Measurements from ENCODE around the gene KIF23.

Gene KIF23

GRCh38 chr15:69491038-69491505 is 76.9 kb downstream of the KIF23 start:
- no peak for DNase-seq (ENCODE audit: low read depth in 2 of 2)

GRCh38 chr15:69493406-69493805 is 79.3 kb downstream of the KIF23 start:
- no peak for DNase-seq (ENCODE audit: low read depth in 2 of 2)

GRCh38 chr15:69496001-69496400 is 81.9 kb downstream of the KIF23 start:
- no peak for DNase-seq (ENCODE audit: low read depth in 2 of 2)

GRCh38 chr15:69497076-69497475 is 82.9 kb downstream of the KIF23 start:
- no peak for DNase-seq (ENCODE audit: low read depth in 2 of 2)

- DNase-seq (ENCODE audit: low read depth in 2 of 2), result no peak
These were observed 83.5 kb downstream of the KIF23 start for GRCh38 chr15:69497667-69498066.

Data from stimulated activated CD4-positive, alpha-beta T cell treated with anti-CD3 and anti-CD28 coated beads, Interleukin-4, amount 100 ng/mL, for 48 hours (primary cell).